ENCODE measurements around the gene ANTXR2. TPM values are rescaled to one million over a fixed set of nuclear protein-coding genes. Genes with fewer than 3 reads are reported as not detected.

Gene ANTXR2
- total RNA-seq, 2 donors from 2014 or later = 13.6 to 16.4 TPM

DNA sequence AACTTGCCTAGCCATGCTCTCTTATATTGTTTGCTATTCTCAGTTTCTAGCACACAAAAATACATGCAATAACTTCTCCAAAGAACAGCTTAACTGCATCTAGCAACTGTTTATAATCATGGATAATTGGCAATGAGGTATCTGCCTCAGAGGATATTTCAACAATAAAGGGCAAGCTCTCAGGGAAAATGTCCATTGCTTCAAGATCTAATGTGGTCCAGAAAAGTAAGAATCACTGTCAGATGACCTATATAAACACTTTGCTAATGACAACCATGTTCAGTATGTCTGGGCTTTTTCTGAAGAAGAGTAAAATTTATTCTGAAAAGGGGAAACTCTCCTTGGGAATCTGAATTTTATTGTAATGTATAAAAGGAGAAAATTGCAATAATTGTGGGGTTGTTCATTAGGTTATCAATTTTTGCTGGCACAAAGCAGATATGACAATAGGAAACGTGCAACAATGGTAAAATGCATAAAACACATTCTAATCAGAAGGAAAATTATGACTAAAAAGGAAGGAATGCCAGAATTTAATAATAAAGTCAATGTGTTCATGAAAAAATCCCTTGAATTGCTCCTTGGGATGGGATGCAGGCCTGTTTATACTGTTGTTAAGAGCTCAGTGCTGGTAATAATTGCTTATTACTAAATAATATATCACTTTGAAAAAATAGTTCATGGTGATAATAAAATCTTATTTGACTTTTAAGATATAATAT is 90.3 kb downstream of the ANTXR2 start:
- no peak overlapping the region for H3K27ac Mint-ChIP-seq
- no peak overlapping the region for H3K4me3 Mint-ChIP-seq
- no peaks in the 10 kb centered on the region for H3K4me1 Mint-ChIP-seq
- H3K9ac ChIP-seq (ENCODE audit: extremely low read depth, low read length, poor library complexity, severe bottlenecking) = no peak overlapping the region
- DNase-seq = no peak
- H3K36me3 Mint-ChIP-seq (ENCODE audit: low read depth) = no peaks in the 10 kb centered on the region
- H3K27me3 ChIP-seq (ENCODE audit: control insufficient read depth, insufficient read depth, low read length, poor library complexity, severe bottlenecking) = no peaks in the 10 kb centered on the region
- H3K9me3 ChIP-seq (ENCODE audit: control insufficient read depth, low read length) = no peaks in the 10 kb centered on the region
- H3K27ac ChIP-seq (ENCODE audit: low read depth, low read length) = no peak overlapping the region
- H3K4me1 ChIP-seq (ENCODE audit: control insufficient read depth, insufficient read depth, low read length) = no peaks in the 10 kb centered on the region
- H3K4me3 ChIP-seq (ENCODE audit: low read length) = no peak overlapping the region
- TF ChIP-seq CTCF (conservative IDR thresholded peaks at IDR 0.05) = no peak
- H3K27me3 Mint-ChIP-seq (ENCODE audit: insufficient read depth) = no peaks in the 10 kb centered on the region
- no peaks in the 10 kb centered on the region for H3K9me3 Mint-ChIP-seq
- WGBS, 2 experiments (ENCODE audit: insufficient coverage in 1 of 2, insufficient read length in 1 of 2) = 90% methylated on average over 1 of the region's 1 CpG; no CpG with 5 or more reads in 1 of the 2 experiments
- H3K36me3 ChIP-seq (ENCODE audit: control insufficient read depth, insufficient read depth, low read length) = no peaks in the 10 kb centered on the region

- Histone ChIP-seq H3K9me3 (ENCODE audit: control insufficient read depth, low read length) (no peaks in the 10 kb centered on the region), H3K27ac (ENCODE audit: low read depth, low read length) (no peak overlapping the region), H3K4me1 (ENCODE audit: control insufficient read depth, insufficient read depth, low read length) (no peaks in the 10 kb centered on the region), H3K27me3 (ENCODE audit: control insufficient read depth, insufficient read depth, low read length, poor library complexity, severe bottlenecking) (no peaks in the 10 kb centered on the region), H3K9ac (ENCODE audit: extremely low read depth, low read length, poor library complexity, severe bottlenecking) (no peak overlapping the region), H3K4me3 (ENCODE audit: low read length) (no peak overlapping the region), H3K36me3 (ENCODE audit: control insufficient read depth, insufficient read depth, low read length) (no peaks in the 10 kb centered on the region)
- Mint-ChIP-seq H3K4me3 (no peak overlapping the region), H3K36me3 (ENCODE audit: low read depth) (peaks cover 11% of the 10 kb centered on the region), H3K4me1 (no peaks in the 10 kb centered on the region), H3K27me3 (ENCODE audit: insufficient read depth) (no peaks in the 10 kb centered on the region), H3K27ac (no peak overlapping the region), H3K9me3 (no peaks in the 10 kb centered on the region)
- no peak for DNase-seq
- WGBS, 2 experiments (ENCODE audit: insufficient coverage in 1 of 2, insufficient read length in 1 of 2) = 95 to 100% methylated on average over 1 of the region's 2 CpGs
- TF ChIP-seq CTCF (conservative IDR thresholded peaks at IDR 0.05) = no peak
Measured at GRCh38 chr4:79980448-79980847, 92.6 kb downstream of the ANTXR2 start.

DNA sequence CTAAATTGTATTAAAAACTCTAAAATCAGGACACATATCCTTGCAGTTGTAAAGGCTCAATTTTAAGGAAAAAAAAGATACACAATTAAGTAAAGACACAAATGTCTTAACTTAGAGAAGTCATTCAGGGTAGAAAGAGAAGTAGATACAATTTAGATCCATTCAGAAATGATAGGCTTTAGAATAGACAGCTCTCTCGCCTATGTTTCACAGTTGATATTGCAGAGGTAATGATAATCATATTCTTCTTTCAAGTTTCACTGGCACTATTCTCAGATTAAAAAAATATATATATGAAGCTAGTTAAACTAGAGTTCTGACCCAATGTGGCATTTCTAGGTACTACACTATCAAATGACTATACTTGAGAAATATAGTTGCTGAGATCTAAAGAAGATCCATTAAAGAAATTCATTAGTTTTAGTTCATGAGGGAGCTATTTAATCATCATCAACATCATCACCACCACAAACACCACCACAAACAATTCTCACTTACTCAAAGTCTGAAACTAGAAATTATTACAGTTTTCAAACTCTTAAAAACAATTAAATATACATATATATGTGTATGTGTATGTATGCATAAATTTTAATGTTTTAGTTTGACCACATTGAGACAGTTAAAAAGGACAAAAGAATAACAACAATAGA is 93.1 kb downstream of the ANTXR2 start:
- no peak for DNase-seq
- Histone ChIP-seq H3K9ac (ENCODE audit: extremely low read depth, low read length, poor library complexity, severe bottlenecking) (no peak overlapping the region), H3K4me1 (ENCODE audit: control insufficient read depth, insufficient read depth, low read length) (no peaks in the 10 kb centered on the region), H3K36me3 (ENCODE audit: control insufficient read depth, insufficient read depth, low read length) (no peaks in the 10 kb centered on the region), H3K4me3 (ENCODE audit: low read length) (no peak overlapping the region), H3K27ac (ENCODE audit: low read depth, low read length) (no peak overlapping the region), H3K9me3 (ENCODE audit: control insufficient read depth, low read length) (no peaks in the 10 kb centered on the region), H3K27me3 (ENCODE audit: control insufficient read depth, insufficient read depth, low read length, poor library complexity, severe bottlenecking) (no peaks in the 10 kb centered on the region)
- Mint-ChIP-seq H3K27me3 (ENCODE audit: insufficient read depth) (no peaks in the 10 kb centered on the region), H3K36me3 (ENCODE audit: low read depth) (peaks cover 11% of the 10 kb centered on the region), H3K27ac (no peak overlapping the region), H3K9me3 (no peaks in the 10 kb centered on the region), H3K4me3 (no peak overlapping the region), H3K4me1 (no peaks in the 10 kb centered on the region)
- no peak for TF ChIP-seq CTCF (conservative IDR thresholded peaks at IDR 0.05)
- 90% methylated on average over 1 of the region's 1 CpG; no CpG with 5 or more reads in 1 of the 2 experiments for WGBS, 2 experiments (ENCODE audit: insufficient coverage in 1 of 2, insufficient read length in 1 of 2)

All from endodermal cell (in vitro differentiated cells).